ENCODE measurements around the gene AGPS. TPM values are rescaled to one million over a fixed set of nuclear protein-coding genes. Genes with fewer than 3 reads are reported as not detected.
A peak's percentile ranks its signal among the peaks of the same experiment; 100 is the strongest.

Gene AGPS
- total and polyA plus RNA-seq, 4 experiments from 2014 or later: 13.8 to 29.7 (median 22.9) TPM

DNA sequence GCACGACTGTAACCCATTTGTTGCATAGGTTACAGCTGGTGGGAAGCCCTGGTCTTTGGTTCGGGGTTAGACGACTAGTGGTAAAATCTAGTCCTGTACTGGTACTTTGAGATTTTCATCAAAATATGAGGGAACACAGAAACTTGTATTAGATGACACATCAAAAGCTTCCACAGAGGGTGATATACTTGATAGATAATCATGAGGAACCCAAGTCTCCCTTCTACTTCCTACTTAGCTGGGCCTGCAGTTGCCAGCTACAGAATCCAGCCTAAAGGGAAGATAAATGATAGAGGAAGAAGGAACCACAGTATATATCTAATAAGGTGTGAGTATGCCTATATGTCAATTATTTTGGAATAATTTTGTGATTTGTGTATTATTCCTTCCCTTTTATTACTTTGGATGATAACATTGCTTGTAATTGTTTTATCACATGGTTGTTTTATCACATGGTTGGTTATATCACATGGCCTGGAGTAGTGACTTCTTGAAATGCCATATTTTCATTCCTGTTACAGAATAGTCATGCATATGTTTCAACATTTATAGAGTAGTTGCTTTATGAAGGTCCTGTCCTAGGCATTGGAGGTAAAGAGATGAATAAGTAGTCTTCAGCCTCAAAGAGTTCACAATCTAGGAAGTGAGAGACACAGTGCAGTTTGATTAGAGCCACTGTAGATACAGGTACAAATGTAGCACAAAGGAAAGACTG, 2.9 kb downstream of the AGPS start:
- Mint-ChIP-seq H3K9me3 (no peaks in the 10 kb centered on the region), H3K4me3 (peak overlapping the region in 2 of 8 donors; percentile 11 to 32), H3K27me3 (no peaks in the 10 kb centered on the region), H3K4me1 (peaks cover 64 to 84% (median 72%) of the 10 kb centered on the region in 4 donors), H3K27ac (peak overlapping the region in 1 of 7 donors; percentile 79), H3K36me3 (peaks cover 7 to 9% of the 10 kb centered on the region in 2 donors)
- no peak for DNase-seq
- ChIA-PET POLR2A (ENCODE audit: partially characterized antibody) (interaction anchor here (6.3 kb wide), 1 partner anchor 131 kb away, joined by 55 read pairs; the partner anchor contains the start of gene NFE2L2), CTCF (ENCODE audit: partially characterized antibody) (interaction anchor here (0.5 to 1.4 kb wide), 2 partner anchors 21 to 322 kb away, joined by 3 read pairs; no protein-coding TSS in a partner anchor)
- intact Hi-C loops (cut with micrococcal nuclease): no loop called here
- Histone ChIP-seq H3K36me3 (ENCODE audit: insufficient read depth, low read length) (no peaks in the 10 kb centered on the region), H3K4me1 (ENCODE audit: insufficient read depth, low read length) (peaks cover 61% of the 10 kb centered on the region), H3K27ac (ENCODE audit: low read depth, low read length) (no peak overlapping the region), H3K9me3 (ENCODE audit: control insufficient read depth in 1 of 2, low read length in 2 of 2) (no peaks in the 10 kb centered on the region), H3K27me3 (ENCODE audit: insufficient read depth, low read length) (no peaks in the 10 kb centered on the region), H3K4me3 (ENCODE audit: low read length in 2 of 2) (no peak overlapping the region)

DNA sequence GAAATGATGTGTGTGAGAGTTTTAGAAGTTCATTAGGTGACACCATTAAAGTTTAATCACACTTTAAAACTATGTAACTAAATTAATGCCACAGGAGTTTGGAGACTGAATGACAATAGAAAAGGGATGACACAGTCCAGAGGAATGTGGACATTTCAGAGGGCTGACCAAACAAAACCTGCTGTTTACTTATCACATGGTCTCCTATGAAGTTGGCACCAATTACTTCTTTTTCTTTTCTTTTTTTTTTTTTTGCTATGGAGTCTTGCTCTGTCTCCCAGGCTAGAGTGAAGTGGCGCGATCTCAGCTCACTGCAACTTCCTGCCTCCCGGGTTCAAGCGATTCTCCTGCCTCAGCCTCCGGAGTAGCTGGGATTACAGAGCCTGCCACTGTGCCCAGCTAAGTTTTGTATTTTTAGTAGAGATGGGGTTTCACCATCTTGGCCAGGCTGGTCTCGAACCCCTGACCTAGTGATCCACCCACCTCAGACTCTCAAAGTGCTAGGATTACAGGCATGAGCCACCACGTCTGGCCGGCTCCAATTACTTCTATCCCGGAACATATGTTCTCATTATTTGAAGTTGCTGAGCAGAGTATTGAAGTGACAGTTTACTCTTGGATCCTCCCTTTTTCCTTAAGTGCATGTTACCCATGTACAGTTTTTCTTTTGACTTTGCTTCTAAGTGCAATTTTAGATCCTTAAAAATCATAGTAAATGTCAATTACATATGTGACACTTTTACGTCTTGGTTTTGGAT, 4.3 kb downstream of the AGPS start:
- peaks cover 63 to 84% (median 74%) of the 10 kb centered on the region in 4 donors for H3K4me1 Mint-ChIP-seq
- H3K4me1 ChIP-seq (ENCODE audit: insufficient read depth, low read length): peaks cover 54% of the 10 kb centered on the region
- CTCF ChIA-PET (ENCODE audit: partially characterized antibody): interaction anchor here (0.8 kb wide), 1 partner anchor 9 kb away, joined by 3 read pairs; no protein-coding TSS in a partner anchor
- H3K4me3 Mint-ChIP-seq: peak overlapping the region in 2 of 8 donors; percentile 7 to 23
- intact Hi-C loops (cut with micrococcal nuclease): no loop called here
- no peak overlapping the region for H3K27ac ChIP-seq (ENCODE audit: low read depth, low read length)
- H3K36me3 Mint-ChIP-seq: peaks cover 7 to 9% of the 10 kb centered on the region in 2 donors
- H3K27me3 ChIP-seq (ENCODE audit: insufficient read depth, low read length): no peaks in the 10 kb centered on the region
- no peaks in the 10 kb centered on the region for H3K9me3 ChIP-seq (ENCODE audit: control insufficient read depth in 1 of 2, low read length in 2 of 2)
- no peaks in the 10 kb centered on the region for H3K36me3 ChIP-seq (ENCODE audit: insufficient read depth, low read length)
- no peak overlapping the region for H3K4me3 ChIP-seq (ENCODE audit: low read length in 2 of 2)
- H3K27me3 Mint-ChIP-seq: no peaks in the 10 kb centered on the region
- no peak overlapping the region for H3K27ac Mint-ChIP-seq
- POLR2A ChIA-PET (ENCODE audit: partially characterized antibody): no interaction called here
- no peaks in the 10 kb centered on the region for H3K9me3 Mint-ChIP-seq
- DNase-seq: no peak

DNA sequence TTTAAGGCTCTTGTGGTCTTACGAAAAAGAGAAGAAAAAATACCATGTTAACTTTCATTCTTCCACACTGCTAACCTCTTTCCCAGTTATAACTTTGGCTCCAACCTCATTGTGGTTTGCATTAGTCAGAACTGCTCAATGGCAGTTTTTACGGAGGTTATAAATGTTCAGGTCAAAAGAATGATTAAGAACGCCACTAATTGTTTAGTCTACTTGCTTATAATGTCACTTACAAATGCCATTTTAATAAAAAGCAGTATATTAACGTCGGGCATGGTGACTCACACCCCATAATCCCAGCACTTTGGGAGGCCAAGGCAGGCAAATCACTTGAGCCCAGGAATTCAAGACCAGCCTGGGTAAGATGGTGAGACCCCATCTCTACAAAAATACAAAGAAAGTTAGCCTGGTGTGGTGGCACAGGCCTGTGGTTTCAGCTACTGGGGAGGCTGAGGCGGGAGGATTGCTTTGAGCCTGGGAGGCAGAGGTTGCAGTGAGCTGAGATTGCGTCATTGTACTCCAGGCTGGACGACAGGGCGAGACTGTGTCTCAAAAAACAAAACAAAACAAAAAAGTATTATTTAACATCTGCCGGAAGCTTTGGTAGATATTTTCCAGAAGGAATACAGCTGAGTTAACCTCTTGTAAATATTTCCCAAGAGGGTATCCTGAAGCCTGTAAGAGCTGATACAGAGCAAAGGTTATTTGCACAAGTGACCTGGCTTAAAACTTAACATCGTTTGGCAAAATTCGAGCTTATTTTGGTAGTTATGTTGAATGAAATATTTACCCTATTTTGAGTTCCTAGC, 5.1 kb downstream of the AGPS start:
- H3K9me3 Mint-ChIP-seq: no peaks in the 10 kb centered on the region
- Histone ChIP-seq H3K27me3 (ENCODE audit: insufficient read depth, low read length) (no peaks in the 10 kb centered on the region), H3K27ac (ENCODE audit: low read depth, low read length) (no peak overlapping the region), H3K36me3 (ENCODE audit: insufficient read depth, low read length) (no peaks in the 10 kb centered on the region), H3K4me1 (ENCODE audit: insufficient read depth, low read length) (peaks cover 48% of the 10 kb centered on the region), H3K9me3 (ENCODE audit: control insufficient read depth in 1 of 2, low read length in 2 of 2) (no peaks in the 10 kb centered on the region), H3K4me3 (ENCODE audit: low read length in 2 of 2) (no peak overlapping the region)
- no peak for DNase-seq
- H3K27me3 Mint-ChIP-seq: no peaks in the 10 kb centered on the region
- CTCF ChIA-PET (ENCODE audit: partially characterized antibody): interaction anchor here (0.6 to 0.9 kb wide), 3 partner anchors 9 to 88 kb away, joined by 3 to 4 read pairs (median 3); no protein-coding TSS in a partner anchor
- intact Hi-C loops (cut with micrococcal nuclease): no loop called here
- POLR2A ChIA-PET (ENCODE audit: partially characterized antibody): no interaction called here
- H3K27ac Mint-ChIP-seq: no peak overlapping the region
- peak overlapping the region in 1 of 8 donors; percentile 7 for H3K4me3 Mint-ChIP-seq
- peaks cover 5 to 9% of the 10 kb centered on the region in 2 donors for H3K36me3 Mint-ChIP-seq
- peaks cover 64 to 87% (median 74%) of the 10 kb centered on the region in 4 donors for H3K4me1 Mint-ChIP-seq

GRCh38 chr2:177398290-177398683, 5.7 kb downstream of the AGPS start:
- H3K4me1 ChIP-seq (ENCODE audit: insufficient read depth, low read length): peaks cover 47% of the 10 kb centered on the region
- no peaks in the 10 kb centered on the region for H3K27me3 ChIP-seq (ENCODE audit: insufficient read depth, low read length)
- CTCF ChIA-PET (ENCODE audit: partially characterized antibody): interaction anchor here (0.6 to 0.9 kb wide), 3 partner anchors 9 to 89 kb away, joined by 3 to 4 read pairs (median 3); no protein-coding TSS in a partner anchor
- POLR2A ChIA-PET (ENCODE audit: partially characterized antibody): no interaction called here
- DNase-seq: no peak
- H3K4me3 ChIP-seq (ENCODE audit: low read length in 2 of 2): no peak overlapping the region
- Mint-ChIP-seq H3K27me3 (no peaks in the 10 kb centered on the region), H3K27ac (no peak overlapping the region), H3K4me3 (no peak overlapping the region), H3K9me3 (no peaks in the 10 kb centered on the region), H3K36me3 (peaks cover 5 to 9% of the 10 kb centered on the region in 2 donors), H3K4me1 (peaks cover 64 to 89% (median 73%) of the 10 kb centered on the region in 4 donors)
- no peaks in the 10 kb centered on the region for H3K9me3 ChIP-seq (ENCODE audit: control insufficient read depth in 1 of 2, low read length in 2 of 2)
- no peaks in the 10 kb centered on the region for H3K36me3 ChIP-seq (ENCODE audit: insufficient read depth, low read length)
- intact Hi-C loops (cut with micrococcal nuclease): no loop called here
- H3K27ac ChIP-seq (ENCODE audit: low read depth, low read length): no peak overlapping the region

DNA sequence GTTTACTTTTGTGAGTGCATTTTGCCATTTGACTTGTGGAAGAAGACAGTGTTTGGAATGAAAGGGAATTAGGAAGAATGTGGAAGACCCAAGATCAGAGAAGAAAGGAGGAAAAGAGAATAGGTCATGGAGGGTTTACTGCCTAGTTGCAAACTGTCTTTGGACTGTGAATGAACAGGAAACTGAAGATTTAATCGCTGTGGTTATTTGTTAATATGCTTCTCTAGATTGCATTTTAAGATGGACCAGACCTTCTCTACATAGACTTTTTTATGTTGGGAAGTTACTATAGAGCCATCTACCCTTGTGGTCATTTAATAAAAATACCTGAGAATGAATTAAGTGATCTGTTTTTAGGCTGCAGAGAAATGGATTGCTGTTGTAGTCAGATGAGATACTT, 6.2 kb downstream of the AGPS start:
- Mint-ChIP-seq H3K36me3 (peaks cover 3 to 9% of the 10 kb centered on the region in 2 donors), H3K27me3 (no peaks in the 10 kb centered on the region), H3K4me1 (peaks cover 61 to 87% (median 71%) of the 10 kb centered on the region in 4 donors), H3K9me3 (no peaks in the 10 kb centered on the region), H3K27ac (peak overlapping the region in 1 of 7 donors; percentile 54), H3K4me3 (no peak overlapping the region)
- Histone ChIP-seq H3K9me3 (ENCODE audit: control insufficient read depth in 1 of 2, low read length in 2 of 2) (no peaks in the 10 kb centered on the region), H3K4me3 (ENCODE audit: low read length in 2 of 2) (no peak overlapping the region), H3K27me3 (ENCODE audit: insufficient read depth, low read length) (no peaks in the 10 kb centered on the region), H3K4me1 (ENCODE audit: insufficient read depth, low read length) (peaks cover 47% of the 10 kb centered on the region), H3K27ac (ENCODE audit: low read depth, low read length) (no peak overlapping the region), H3K36me3 (ENCODE audit: insufficient read depth, low read length) (no peaks in the 10 kb centered on the region)
- ChIA-PET CTCF (ENCODE audit: partially characterized antibody) (no interaction called here), POLR2A (ENCODE audit: partially characterized antibody) (no interaction called here)
- DNase-seq: no peak
- intact Hi-C loops (cut with micrococcal nuclease): no loop called here

- no peak overlapping the region for H3K4me3 ChIP-seq (ENCODE audit: low read length in 2 of 2)
- CTCF ChIA-PET (ENCODE audit: partially characterized antibody): no interaction called here
Observed at GRCh38 chr2:177399376-177399775, 6.8 kb downstream of the AGPS start.

More at GRCh38 chr2:177399376-177399775, 6.8 kb downstream of the AGPS start:
- Mint-ChIP-seq H3K4me3 (no peak overlapping the region), H3K36me3 (peaks cover 3 to 9% of the 10 kb centered on the region in 2 donors), H3K4me1 (peaks cover 62 to 87% (median 71%) of the 10 kb centered on the region in 4 donors), H3K9me3 (no peaks in the 10 kb centered on the region), H3K27ac (no peak overlapping the region), H3K27me3 (no peaks in the 10 kb centered on the region)
- peaks cover 45% of the 10 kb centered on the region for H3K4me1 ChIP-seq (ENCODE audit: insufficient read depth, low read length)
- DNase-seq: no peak
- intact Hi-C loops (cut with micrococcal nuclease): no loop called here
- H3K36me3 ChIP-seq (ENCODE audit: insufficient read depth, low read length): no peaks in the 10 kb centered on the region
- POLR2A ChIA-PET (ENCODE audit: partially characterized antibody): no interaction called here
- H3K27ac ChIP-seq (ENCODE audit: low read depth, low read length): no peak overlapping the region
- no peaks in the 10 kb centered on the region for H3K9me3 ChIP-seq (ENCODE audit: control insufficient read depth in 1 of 2, low read length in 2 of 2)
- no peaks in the 10 kb centered on the region for H3K27me3 ChIP-seq (ENCODE audit: insufficient read depth, low read length)

Measured in CD4-positive, alpha-beta memory T cell (primary cell).